GM12873 (cell line): ENCODE data around the gene PIMREG.

Experiments
- TF ChIP-seq, protein P1 (sequence below): IDR thresholded peaks from 2 replicates; pipeline ENCODE4 v1.5.1; 2012; ENCODE audit warnings: low read depth, mild to moderate bottlenecking, moderate library complexity, low read length, control low read depth; ENCODE audit not compliant: insufficient read depth; ENCODE audit errors: missing control alignments

PIMREG gene

DNA sequence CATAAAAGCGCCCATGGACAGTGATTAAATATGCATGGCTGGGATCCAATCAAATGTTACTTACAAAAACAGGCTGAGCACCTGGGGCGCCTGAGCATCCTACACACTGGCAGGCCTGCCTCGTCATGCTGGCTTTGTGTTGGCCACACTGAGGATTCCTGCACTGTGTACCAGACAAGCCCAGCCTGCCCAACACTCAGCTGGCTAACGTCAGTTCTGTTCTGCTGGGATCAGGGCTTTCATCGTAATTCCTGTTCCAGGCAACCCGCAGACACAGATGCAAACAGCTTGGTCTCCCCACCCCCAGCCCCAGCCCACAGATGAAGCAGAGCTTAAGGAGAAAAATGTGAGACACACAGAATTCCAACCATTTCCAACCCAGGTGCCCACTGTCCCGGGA, 30.7 kb downstream of the PIMREG start:
- TF ChIP-seq, protein P1, sequence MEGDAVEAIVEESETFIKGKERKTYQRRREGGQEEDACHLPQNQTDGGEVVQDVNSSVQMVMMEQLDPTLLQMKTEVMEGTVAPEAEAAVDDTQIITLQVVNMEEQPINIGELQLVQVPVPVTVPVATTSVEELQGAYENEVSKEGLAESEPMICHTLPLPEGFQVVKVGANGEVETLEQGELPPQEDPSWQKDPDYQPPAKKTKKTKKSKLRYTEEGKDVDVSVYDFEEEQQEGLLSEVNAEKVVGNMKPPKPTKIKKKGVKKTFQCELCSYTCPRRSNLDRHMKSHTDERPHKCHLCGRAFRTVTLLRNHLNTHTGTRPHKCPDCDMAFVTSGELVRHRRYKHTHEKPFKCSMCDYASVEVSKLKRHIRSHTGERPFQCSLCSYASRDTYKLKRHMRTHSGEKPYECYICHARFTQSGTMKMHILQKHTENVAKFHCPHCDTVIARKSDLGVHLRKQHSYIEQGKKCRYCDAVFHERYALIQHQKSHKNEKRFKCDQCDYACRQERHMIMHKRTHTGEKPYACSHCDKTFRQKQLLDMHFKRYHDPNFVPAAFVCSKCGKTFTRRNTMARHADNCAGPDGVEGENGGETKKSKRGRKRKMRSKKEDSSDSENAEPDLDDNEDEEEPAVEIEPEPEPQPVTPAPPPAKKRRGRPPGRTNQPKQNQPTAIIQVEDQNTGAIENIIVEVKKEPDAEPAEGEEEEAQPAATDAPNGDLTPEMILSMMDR: no peak

DNA sequence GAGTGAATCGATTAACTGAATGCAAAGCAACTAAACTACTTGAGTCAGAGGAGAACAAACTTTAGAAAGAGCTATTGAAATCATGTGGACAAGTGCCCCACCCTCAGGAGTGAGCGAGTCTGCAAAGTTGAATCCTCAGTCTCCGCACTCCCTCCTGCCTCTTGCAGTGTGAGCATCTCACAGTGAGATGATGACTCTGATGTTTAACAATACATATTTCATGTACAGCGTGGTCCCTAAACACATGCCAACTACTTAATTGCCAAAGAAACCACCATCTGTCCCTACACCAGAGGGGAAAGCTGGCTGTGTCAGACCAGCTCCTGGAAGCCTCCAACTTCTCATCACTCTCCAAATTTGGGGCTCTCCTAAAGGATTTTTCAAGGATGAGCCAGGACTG, 31.2 kb downstream of the PIMREG start:
- TF ChIP-seq, protein P1: no peak

DNA sequence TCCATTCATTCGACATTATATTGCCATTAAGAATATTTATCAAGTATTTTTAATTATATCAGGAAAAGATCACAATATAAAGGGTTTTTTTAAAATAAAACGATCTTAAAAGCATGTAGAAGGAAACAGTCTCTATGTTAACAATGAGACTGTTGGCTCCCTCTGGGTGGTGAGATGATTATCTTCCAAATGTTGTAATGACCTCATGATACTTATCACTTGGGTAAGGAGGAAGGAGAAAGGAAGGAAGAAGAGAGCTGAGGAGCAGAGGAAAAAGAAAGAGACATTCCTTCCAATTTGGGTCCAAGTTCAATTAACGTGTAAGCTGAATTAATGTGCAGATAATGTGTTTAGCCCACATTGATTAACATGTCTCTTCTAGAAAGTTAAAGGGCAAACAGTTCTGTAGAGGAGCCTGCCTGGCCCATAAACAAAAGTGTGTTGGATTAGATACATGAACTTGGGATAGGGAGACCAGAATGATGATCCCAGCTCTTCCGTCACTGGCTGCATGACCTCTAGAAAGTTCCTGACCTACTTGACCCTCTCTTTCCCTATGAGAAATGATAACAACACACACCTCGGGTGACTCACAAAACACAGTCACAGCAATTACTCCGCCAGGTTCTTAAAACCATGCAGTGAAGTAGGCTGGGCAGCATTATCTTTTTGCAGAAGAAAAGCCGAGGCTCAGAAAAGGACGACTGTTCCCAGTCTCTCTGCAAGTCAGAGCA, 32.0 kb downstream of the PIMREG start:
- TF ChIP-seq, protein P1: no peak

DNA sequence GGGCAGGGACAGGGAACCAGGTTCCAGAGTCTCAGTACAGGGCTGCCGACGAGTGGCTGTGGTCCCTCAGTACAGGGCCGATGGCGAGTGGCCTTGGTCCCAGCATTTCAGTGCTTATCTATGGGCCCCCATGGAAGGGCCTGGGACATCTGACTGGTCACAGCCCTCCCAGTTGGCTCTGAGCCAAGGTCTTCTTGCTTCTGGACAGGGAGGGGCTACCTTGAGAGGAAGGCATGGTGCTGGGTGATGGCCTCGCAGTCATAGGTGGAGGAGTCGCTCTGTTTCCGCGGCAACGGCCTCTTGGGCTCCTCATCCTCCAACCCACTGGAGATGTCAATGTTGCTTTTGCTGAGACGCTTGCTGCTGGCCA, 32.5 kb downstream of the PIMREG start:
- TF ChIP-seq, protein P1: no peak

DNA sequence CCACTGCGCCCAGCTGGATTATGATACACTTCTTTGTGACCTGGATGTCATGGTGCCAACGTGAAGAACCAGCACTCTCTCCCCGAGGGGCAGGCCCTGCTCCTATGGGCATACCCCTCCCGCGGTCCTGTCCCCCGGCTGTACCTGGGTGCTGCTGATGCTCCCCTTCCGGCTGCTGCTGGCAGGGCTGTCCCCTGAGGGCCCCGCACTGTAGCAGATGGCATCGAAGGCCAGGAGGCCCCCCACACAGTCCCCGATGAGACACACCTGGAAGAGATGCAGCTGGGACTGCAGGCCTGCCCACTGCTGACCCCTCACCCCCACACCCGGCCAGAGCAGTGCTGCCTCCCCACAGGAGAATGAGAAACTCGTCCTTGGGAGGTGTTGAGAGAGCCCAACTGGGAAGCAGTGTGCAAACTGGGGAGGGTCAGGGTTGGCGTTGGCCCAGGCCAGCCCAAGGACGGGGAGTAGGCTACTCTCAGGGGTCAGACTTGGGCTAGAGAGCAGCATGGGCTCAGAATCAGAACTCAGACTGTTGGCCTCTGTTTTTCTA, 33.7 kb downstream of the PIMREG start:
- TF ChIP-seq, protein P1: no peak

DNA sequence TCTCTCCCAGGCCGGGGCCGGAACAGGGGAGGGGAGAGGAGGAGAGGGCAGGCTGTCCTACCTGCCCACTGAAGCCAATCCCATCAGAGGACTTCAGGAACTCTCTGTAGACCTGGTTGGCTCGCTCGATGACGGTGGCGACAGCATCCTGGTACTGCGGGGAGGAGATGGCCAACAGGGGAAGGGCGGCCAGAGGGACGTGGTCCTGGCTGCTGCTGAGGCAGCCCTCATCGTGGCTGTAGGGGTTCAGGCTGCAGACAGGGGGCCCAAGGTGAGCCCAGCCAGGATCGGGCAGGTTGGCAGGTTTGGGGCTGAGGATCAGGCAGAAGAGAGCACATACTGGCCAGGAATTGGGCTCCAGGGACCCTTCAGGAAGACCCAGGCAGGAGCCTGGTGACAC, 34.2 kb downstream of the PIMREG start:
- TF ChIP-seq, protein P1: no peak

DNA sequence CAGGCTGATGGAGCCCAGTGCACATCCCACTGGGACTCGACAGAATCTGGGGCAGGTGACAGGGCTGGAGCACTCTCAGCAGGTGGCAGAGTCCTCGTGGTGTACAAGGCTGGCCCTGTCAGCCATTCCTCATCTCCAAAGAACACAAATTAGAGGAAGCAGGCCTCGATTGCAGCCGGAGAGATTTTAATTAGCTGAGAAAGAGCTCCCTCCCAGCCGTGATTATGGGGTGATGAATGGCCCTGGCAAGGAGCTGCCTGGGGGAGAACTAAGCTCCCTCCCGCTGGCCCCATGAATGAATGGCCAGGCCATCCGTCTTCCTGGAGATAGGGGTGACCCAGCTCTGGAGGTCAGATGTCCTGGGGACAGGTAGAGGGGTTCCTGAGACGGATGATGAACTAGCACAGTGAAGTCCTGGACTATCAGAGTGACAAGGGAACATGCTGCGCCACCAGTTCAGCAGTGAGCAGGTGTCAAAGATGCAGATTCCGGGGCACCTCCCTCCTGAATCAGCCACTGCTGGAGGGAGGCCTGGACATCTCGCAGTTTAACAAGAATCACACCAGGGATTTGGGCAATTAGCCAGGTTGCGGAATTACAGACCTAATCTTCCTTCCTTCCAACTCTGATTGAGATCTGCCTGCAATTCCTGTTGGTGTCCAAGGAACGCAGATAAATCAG, 35.5 kb downstream of the PIMREG start:
- TF ChIP-seq, protein P1: no peak
